GM06990 (cell line): ENCODE data around the gene HMHB1.

Experiments used
- DNase-seq: peaks from one replicate; pipeline ENCODE4 v3.0.0-alpha.2; 2011; ENCODE audit not compliant: insufficient read length; ENCODE audit errors: extremely low read depth
- H3K27me3 ChIP-seq: replicated peaks from 2 replicates; pipeline ENCODE4 v1.6.0; 2011; ENCODE audit warnings: low read length; ENCODE audit not compliant: control insufficient read depth, insufficient read depth
- H3K36me3 ChIP-seq: 2 replicates; pipeline ENCODE4 v1.5.1; 2011; ENCODE audit warnings: low read length; ENCODE audit not compliant: control insufficient read depth, insufficient read depth
- H3K4me3 ChIP-seq: replicated peaks from 2 replicates; pipeline ENCODE4 v1.5.1; 2011; ENCODE audit warnings: low read depth, mild to moderate bottlenecking, control low read depth, low read length
- CTCF ChIP-seq: IDR thresholded peaks from 2 replicates; pipeline ENCODE4 v1.5.1; 2011; ENCODE audit warnings: low read length, control low read depth, mild to moderate bottlenecking, inconsistent platforms; ENCODE audit not compliant: insufficient read depth, poor library complexity, severe bottlenecking

HMHB1 gene

GRCh38 chr5:143781993-143782520 is 29.9 kb upstream of the HMHB1 start:
- H3K27me3 ChIP-seq: no peaks in the 10 kb centered on the region
- TF ChIP-seq CTCF: no peak
- no peaks in the 10 kb centered on the region for H3K36me3 ChIP-seq
- no peak for DNase-seq
- no peak overlapping the region for H3K4me3 ChIP-seq

DNA sequence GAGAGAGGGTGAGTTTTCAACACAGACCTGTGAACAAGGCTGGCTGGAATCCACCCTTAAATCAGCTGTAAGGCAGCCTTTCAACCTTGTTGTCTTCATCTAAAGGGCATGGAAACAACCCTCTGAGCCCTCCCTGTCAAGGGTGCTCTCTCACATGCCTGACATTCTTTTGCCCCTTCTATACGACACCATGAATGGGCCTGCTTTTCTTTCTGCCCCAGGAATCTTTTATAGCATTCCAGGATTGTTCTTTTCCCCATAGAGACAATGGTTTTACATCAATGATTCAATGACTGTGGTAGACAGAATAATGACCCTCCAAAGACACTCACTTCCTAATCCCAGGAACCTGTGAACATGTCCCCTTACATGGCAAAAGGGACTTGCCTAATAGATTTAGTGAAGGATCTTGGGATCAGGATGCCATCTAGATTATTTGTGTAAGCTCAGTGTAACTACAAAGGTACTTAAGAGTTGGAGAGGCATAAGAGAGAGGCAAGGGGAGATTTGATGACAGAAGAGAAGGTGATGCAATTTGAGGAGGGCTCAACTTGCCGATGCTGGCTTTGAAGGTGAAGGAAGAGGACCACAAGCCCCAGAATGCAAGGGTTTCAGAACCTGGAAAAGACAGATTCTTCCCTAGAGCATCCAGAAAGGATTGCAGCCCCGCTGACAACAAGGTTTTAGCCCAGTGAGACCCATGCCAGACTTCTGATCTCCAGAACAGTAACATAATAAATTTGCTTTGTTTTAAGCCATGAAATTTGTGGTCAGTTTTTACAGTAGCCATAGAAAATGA is 29.2 kb upstream of the HMHB1 start:
- no peak for DNase-seq
- Histone ChIP-seq H3K4me3 (no peak overlapping the region), H3K36me3 (no peaks in the 10 kb centered on the region), H3K27me3 (no peaks in the 10 kb centered on the region)
- TF ChIP-seq CTCF: no peak

GRCh38 chr5:143788401-143788800 is 23.6 kb upstream of the HMHB1 start:
- Histone ChIP-seq H3K36me3 (no peaks in the 10 kb centered on the region), H3K4me3 (no peak overlapping the region), H3K27me3 (no peaks in the 10 kb centered on the region)
- no peak for DNase-seq
- TF ChIP-seq CTCF: no peak

- Histone ChIP-seq H3K36me3 (no peaks in the 10 kb centered on the region), H3K4me3 (no peak overlapping the region), H3K27me3 (no peaks in the 10 kb centered on the region)
- no peak for DNase-seq
- TF ChIP-seq CTCF: no peak
Observed at GRCh38 chr5:143790457-143791112, 21.4 kb upstream of the HMHB1 start.

DNA sequence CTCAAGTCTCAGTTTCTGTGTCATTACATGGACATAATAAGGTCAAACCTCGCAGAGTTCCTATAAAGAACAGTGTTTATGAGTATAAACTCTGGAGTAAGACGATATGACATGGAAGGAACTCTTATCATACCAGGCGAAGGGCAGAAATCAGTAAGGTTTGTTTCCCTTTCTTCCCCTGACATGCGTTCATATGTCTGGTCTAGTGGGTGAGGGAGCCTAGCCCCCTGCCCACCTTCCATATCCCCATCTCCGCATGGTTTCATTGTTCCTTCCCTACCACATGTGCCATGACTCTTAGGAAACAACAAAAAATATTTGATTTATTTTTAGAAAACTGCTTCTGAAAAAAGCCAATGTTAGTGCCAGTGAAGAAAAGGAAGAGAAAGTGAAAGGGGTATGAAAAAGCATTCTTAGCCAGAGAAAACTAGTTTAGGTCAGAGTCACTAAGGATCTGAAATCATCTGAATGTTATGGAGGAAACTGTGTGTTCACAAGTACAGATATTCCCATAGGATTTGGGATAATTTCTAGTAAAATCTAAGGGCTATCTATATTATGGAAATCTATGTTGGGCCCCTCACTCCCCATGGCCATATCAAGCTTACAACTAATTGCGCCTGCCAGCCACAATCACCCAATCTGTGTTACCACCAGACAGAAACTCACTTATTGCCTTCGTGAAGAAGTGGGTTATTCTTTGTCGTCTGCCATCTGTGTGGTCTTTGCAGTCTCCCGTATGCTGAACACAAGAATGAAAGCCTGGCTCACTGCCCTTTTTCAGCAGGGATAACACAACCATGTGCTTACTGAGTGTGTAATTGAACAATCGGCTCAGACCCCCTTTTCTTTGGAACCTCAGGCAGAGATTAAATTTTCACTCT is 19.9 kb upstream of the HMHB1 start:
- Histone ChIP-seq H3K36me3 (no peaks in the 10 kb centered on the region), H3K27me3 (no peaks in the 10 kb centered on the region), H3K4me3 (peak overlapping the region; percentile 33)
- DNase-seq: no peak
- no peak for TF ChIP-seq CTCF
